Spleen (tissue), 7 donors: Measurements from ENCODE around the gene DNAAF2.
A peak's percentile ranks its signal among the peaks of the same experiment; 100 is the strongest.

ENCODE experiments used
- CTCF ChIP-seq, 11 experiments: fragments of 200-600 bp in 7 of 11; fragments of 450-650 bp in 4 of 11; sonication (generic) in 4 of 11; IDR thresholded peaks in 8 of 11; conservative IDR thresholded peaks in 3 of 11; 1 replicate in 7 of 11; 2 replicates in 4 of 11; pipeline versions ENCODE4 v1.4.0 to v1.8.0; 2016 to 2021; ENCODE audit warnings: antibody characterized with exemption in 11 of 11, inconsistent platforms in 4 of 11, mild to moderate bottlenecking in 1 of 11
- POLR2A ChIP-seq, 3 donors: fragments of 450-650 bp; IDR thresholded peaks; one replicate each; pipeline ENCODE4 v1.5.1; 2017; ENCODE audit warnings: antibody characterized with exemption in 3 of 3, mild to moderate bottlenecking in 1 of 3
- POLR2AphosphoS5 ChIP-seq, 3 donors: sonication (generic); formaldehyde crosslinking; IDR thresholded peaks; one replicate each; pipeline ENCODE4 v1.5.1; 2017; ENCODE audit warnings: antibody characterized with exemption in 3 of 3
- donor health status: DM: no; HTN: no; CAD: no; lungs with moderate emphysema.
- donor health status: DM: no; HTN: no; CAD: no.
- donor health status: DM: no; HTN: no; CAD: no.

- TF ChIP-seq CTCF (IDR thresholded peaks at IDR 0.05 in 8 of 11, conservative IDR thresholded peaks at IDR 0.05 in 3 of 11) (peak in 1 of 11 experiments; percentile 10), POLR2A (IDR thresholded peaks at IDR 0.05) (peak in 1 of 3 donors; percentile 4), POLR2AphosphoS5 (IDR thresholded peaks at IDR 0.05) (peak in 2 of 3 donors; percentile 8 to 21)
These were observed at the start of gene DNAAF2 for GRCh38 chr14:49634547-49635334.
